ENCODE measurements around the gene CD164. TPM values are rescaled to one million over a fixed set of nuclear protein-coding genes. Genes with fewer than 3 reads are reported as not detected.

CD164 gene
- total RNA-seq, 4 donors from 2014 or later = 64.0 to 314 (median 182) TPM

GRCh38 chr6:109331081-109331480, 51.2 kb downstream of the CD164 start:
- intact Hi-C loops (cut with DNase I; ENCODE audit: low total_unique reads) = no loop called here

GRCh38 chr6:109330263-109330662, 52.0 kb downstream of the CD164 start:
- DNase-seq = no peak
- Histone ChIP-seq H3K4me3 (no peak overlapping the region), H3K36me3 (no peaks in the 10 kb centered on the region), H3K27ac (no peak overlapping the region), H3K9me3 (no peaks in the 10 kb centered on the region), H3K4me1 (no peaks in the 10 kb centered on the region), H3K27me3 (no peaks in the 10 kb centered on the region)
- intact Hi-C loops (cut with DNase I; ENCODE audit: low total_unique reads) = no loop called here
- no peak for TF ChIP-seq POLR2A (IDR thresholded peaks at IDR 0.05)
- no peak for TF ChIP-seq CTCF (IDR thresholded peaks at IDR 0.05)

More at GRCh38 chr6:109331081-109331480, 51.2 kb downstream of the CD164 start:
- no peaks in the 10 kb centered on the region for H3K36me3 ChIP-seq
- no peaks in the 10 kb centered on the region for H3K27me3 ChIP-seq
- no peak overlapping the region for H3K4me3 ChIP-seq
- no peak for DNase-seq
- H3K4me1 ChIP-seq = no peaks in the 10 kb centered on the region
- H3K27ac ChIP-seq = no peak overlapping the region
- TF ChIP-seq POLR2A (IDR thresholded peaks at IDR 0.05) = no peak
- TF ChIP-seq CTCF (IDR thresholded peaks at IDR 0.05) = no peak
- H3K9me3 ChIP-seq = no peaks in the 10 kb centered on the region

- H3K4me1 ChIP-seq = no peaks in the 10 kb centered on the region
- no peaks in the 10 kb centered on the region for H3K9me3 ChIP-seq
- H3K27me3 ChIP-seq = no peaks in the 10 kb centered on the region
- no peaks in the 10 kb centered on the region for H3K36me3 ChIP-seq
- no peak overlapping the region for H3K4me3 ChIP-seq
- intact Hi-C loops (cut with DNase I; ENCODE audit: low total_unique reads) = no loop called here
- DNase-seq = no peak
- no peak overlapping the region for H3K27ac ChIP-seq
- TF ChIP-seq CTCF (IDR thresholded peaks at IDR 0.05) = no peak
- no peak for TF ChIP-seq POLR2A (IDR thresholded peaks at IDR 0.05)
Measured at GRCh38 chr6:109328629-109329028, 53.6 kb downstream of the CD164 start.

GRCh38 chr6:109327959-109328358, 54.3 kb downstream of the CD164 start:
- TF ChIP-seq POLR2A (IDR thresholded peaks at IDR 0.05) = no peak
- intact Hi-C loops (cut with DNase I; ENCODE audit: low total_unique reads) = no loop called here
- H3K4me3 ChIP-seq = no peak overlapping the region

GRCh38 chr6:109327491-109327890, 54.8 kb downstream of the CD164 start:
- Histone ChIP-seq H3K36me3 (no peaks in the 10 kb centered on the region), H3K9me3 (no peaks in the 10 kb centered on the region), H3K27me3 (no peaks in the 10 kb centered on the region), H3K27ac (no peak overlapping the region), H3K4me3 (no peak overlapping the region), H3K4me1 (no peaks in the 10 kb centered on the region)
- intact Hi-C loops (cut with DNase I; ENCODE audit: low total_unique reads) = no loop called here
- no peak for DNase-seq
- TF ChIP-seq CTCF (IDR thresholded peaks at IDR 0.05) = no peak
- no peak for TF ChIP-seq POLR2A (IDR thresholded peaks at IDR 0.05)

More at GRCh38 chr6:109327959-109328358, 54.3 kb downstream of the CD164 start:
- no peaks in the 10 kb centered on the region for H3K9me3 ChIP-seq
- no peak overlapping the region for H3K27ac ChIP-seq
- H3K36me3 ChIP-seq = no peaks in the 10 kb centered on the region
- H3K4me1 ChIP-seq = no peaks in the 10 kb centered on the region
- DNase-seq = no peak
- H3K27me3 ChIP-seq = no peaks in the 10 kb centered on the region

- Histone ChIP-seq H3K36me3 (no peaks in the 10 kb centered on the region), H3K4me1 (no peaks in the 10 kb centered on the region), H3K27me3 (no peaks in the 10 kb centered on the region), H3K4me3 (no peak overlapping the region), H3K9me3 (no peaks in the 10 kb centered on the region), H3K27ac (no peak overlapping the region)
- intact Hi-C loops (cut with DNase I; ENCODE audit: low total_unique reads) = no loop called here
- DNase-seq = no peak
- TF ChIP-seq POLR2A (IDR thresholded peaks at IDR 0.05) (no peak), CTCF (IDR thresholded peaks at IDR 0.05) (no peak)
Measured at GRCh38 chr6:109326351-109326750, 55.9 kb downstream of the CD164 start.
